Esophagus muscularis mucosa (tissue), 3 donors: ENCODE measurements around the gene UBE2M.

Experiments used
- CTCF ChIP-seq, 3 experiments: fragments of 200-600 bp in 2 of 3; fragments of 450-650 bp in 1 of 3; sonication (generic) in 2 of 3; IDR thresholded peaks; one replicate each; pipeline ENCODE4 v1.5.1; 2017 to 2019; ENCODE audit warnings: antibody characterized with exemption in 3 of 3, mild to moderate bottlenecking in 2 of 3, moderate library complexity in 1 of 3
- POLR2AphosphoS5 ChIP-seq, 2 donors: sonication (generic); formaldehyde crosslinking; IDR thresholded peaks; one replicate each; pipeline ENCODE4 v1.6.1; 2017; ENCODE audit warnings: antibody characterized with exemption in 2 of 2

GRCh38 chr19:58552655-58553054 is 5.8 kb downstream of the UBE2M start:
- TF ChIP-seq CTCF (IDR thresholded peaks at IDR 0.05) (no peak), POLR2AphosphoS5 (IDR thresholded peaks at IDR 0.05) (no peak)
